IPS DF 19.7 (cell line): ENCODE measurements around the gene TMEM158.

Source experiments
- DNase-seq: peaks from one replicate; pipeline ENCODE4 v3.0.0-alpha.2; 2013; ENCODE audit warnings: low read depth, low spot score

The TMEM158 gene

GRCh38 chr3:45226206-45226915 is at the start of gene TMEM158:
Gene TMEM158 (minus strand): TSS chr3:45226287. CDS start chr3:45226027, 260 bp downstream.
- no peak for DNase-seq

- no peak for DNase-seq
These were observed 49.1 kb upstream of the TMEM158 start for GRCh38 chr3:45275006-45275704.

GRCh38 chr3:45273681-45274515 is 47.8 kb upstream of the TMEM158 start:
- no peak for DNase-seq

GRCh38 chr3:45272828-45273470 is 46.9 kb upstream of the TMEM158 start:
- DNase-seq: no peak

- no peak for DNase-seq
These were observed 46.1 kb upstream of the TMEM158 start for GRCh38 chr3:45272032-45272810.

GRCh38 chr3:45269952-45270351 is 43.9 kb upstream of the TMEM158 start:
- no peak for DNase-seq

GRCh38 chr3:45267097-45267496 is 41.0 kb upstream of the TMEM158 start:
- DNase-seq: no peak

GRCh38 chr3:45261333-45262110 is 35.4 kb upstream of the TMEM158 start:
- no peak for DNase-seq

GRCh38 chr3:45259133-45259532 is 33.0 kb upstream of the TMEM158 start:
- no peak for DNase-seq

GRCh38 chr3:45258317-45258716 is 32.2 kb upstream of the TMEM158 start:
- DNase-seq: no peak

- DNase-seq: no peak
These were observed 27.2 kb upstream of the TMEM158 start for GRCh38 chr3:45253316-45253715.

GRCh38 chr3:45252826-45253225 is 26.7 kb upstream of the TMEM158 start:
- no peak for DNase-seq

- no peak for DNase-seq
These were observed 23.3 kb upstream of the TMEM158 start for GRCh38 chr3:45249391-45249790.

- no peak for DNase-seq
These were observed 20.2 kb upstream of the TMEM158 start for GRCh38 chr3:45246241-45246640.

GRCh38 chr3:45244356-45244755 is 18.3 kb upstream of the TMEM158 start:
- no peak for DNase-seq

GRCh38 chr3:45241206-45241605 is 15.1 kb upstream of the TMEM158 start:
- no peak for DNase-seq

- DNase-seq: no peak
These were observed 14.2 kb upstream of the TMEM158 start for GRCh38 chr3:45240292-45240691.

- DNase-seq: no peak
These were observed 13.2 kb upstream of the TMEM158 start for GRCh38 chr3:45239254-45239653.

- DNase-seq: no peak
These were observed 10.9 kb upstream of the TMEM158 start for GRCh38 chr3:45236964-45237363.

- no peak for DNase-seq
These were observed 9.3 kb upstream of the TMEM158 start for GRCh38 chr3:45235409-45235808.
